NCI-H1048 (cell line): ENCODE results near the gene SPDEF.

Experiments
- DNase-seq: peaks from one replicate; lab custom pipeline; 2025; lab: John Stamatoyannopoulos, UW

Gene SPDEF

GRCh38 chr6:34583861-34584604 lies 27.9 kb upstream of the SPDEF start:
- no peak for DNase-seq

- DNase-seq, result no peak
Observed at GRCh38 chr6:34583461-34583860, 27.3 kb upstream of the SPDEF start.

- no peak for DNase-seq
Observed at GRCh38 chr6:34581561-34581920, 25.4 kb upstream of the SPDEF start.

- DNase-seq, result no peak
Observed at GRCh38 chr6:34580707-34581560, 24.8 kb upstream of the SPDEF start.

- DNase-seq, result no peak
Observed at GRCh38 chr6:34578445-34579262, 22.5 kb upstream of the SPDEF start.

GRCh38 chr6:34576286-34576955 lies 20.3 kb upstream of the SPDEF start:
- no peak for DNase-seq

GRCh38 chr6:34575326-34575725 lies 19.2 kb upstream of the SPDEF start:
- no peak for DNase-seq

- DNase-seq, result no peak
Observed at GRCh38 chr6:34574647-34575293, 18.6 kb upstream of the SPDEF start.

GRCh38 chr6:34573567-34574183 lies 17.5 kb upstream of the SPDEF start:
- DNase-seq, result no peak

GRCh38 chr6:34572585-34572984 lies 16.5 kb upstream of the SPDEF start:
- no peak for DNase-seq

- DNase-seq, result no peak
Observed at GRCh38 chr6:34572021-34572420, 15.9 kb upstream of the SPDEF start.

GRCh38 chr6:34571388-34571787 lies 15.3 kb upstream of the SPDEF start:
- no peak for DNase-seq

GRCh38 chr6:34570066-34570833 lies 14.1 kb upstream of the SPDEF start:
- DNase-seq, result no peak

GRCh38 chr6:34569361-34569973 lies 13.3 kb upstream of the SPDEF start:
- DNase-seq, result no peak

GRCh38 chr6:34568341-34569201 lies 12.4 kb upstream of the SPDEF start:
- no peak for DNase-seq

GRCh38 chr6:34566830-34567546 lies 10.9 kb upstream of the SPDEF start:
- no peak for DNase-seq

- no peak for DNase-seq
Observed at GRCh38 chr6:34565722-34566137, 9.6 kb upstream of the SPDEF start.

- DNase-seq, result no peak
Observed at GRCh38 chr6:34564181-34564580, 8.1 kb upstream of the SPDEF start.
